Endodermal cell (in vitro differentiated cells): ENCODE data around the gene SLC5A11. TPM values are rescaled to one million over a fixed set of nuclear protein-coding genes. Genes with fewer than 3 reads are reported as not detected.

Experiments used
- DNase-seq: peaks from one replicate; pipeline ENCODE4 v3.0.0-alpha.2; 2017
- H3K27ac ChIP-seq: 2 replicates; pipeline ENCODE4 v1.5.1; 2013; ENCODE audit warnings: mild to moderate bottlenecking, low read depth, low read length, moderate library complexity
- H3K27me3 ChIP-seq: 2 replicates; pipeline ENCODE4 v1.6.1; 2013; ENCODE audit warnings: mild to moderate bottlenecking, low read length, moderate library complexity; ENCODE audit not compliant: insufficient read depth, control insufficient read depth, poor library complexity, severe bottlenecking
- H3K36me3 ChIP-seq: 2 replicates; pipeline ENCODE4 v1.7.0; 2013; ENCODE audit warnings: mild to moderate bottlenecking, low read length, moderate library complexity; ENCODE audit not compliant: control insufficient read depth, insufficient read depth
- H3K4me1 ChIP-seq: one replicate; pipeline ENCODE4 v1.7.0; 2013; ENCODE audit warnings: low read length; ENCODE audit not compliant: control insufficient read depth, insufficient read depth
- H3K4me3 ChIP-seq: 2 replicates; pipeline ENCODE4 v1.5.1; 2013; ENCODE audit warnings: mild to moderate bottlenecking, low read length, moderate library complexity
- H3K9ac ChIP-seq: 2 replicates; pipeline ENCODE4 v1.6.1; 2013; ENCODE audit warnings: mild to moderate bottlenecking, low read length, moderate library complexity; ENCODE audit not compliant: poor library complexity, severe bottlenecking; ENCODE audit errors: extremely low read depth
- H3K9me3 ChIP-seq: 2 replicates; pipeline ENCODE4 v1.6.1; 2013; ENCODE audit warnings: mild to moderate bottlenecking, low read length, moderate library complexity; ENCODE audit not compliant: control insufficient read depth
- H3K27ac Mint-ChIP-seq: 2 replicates; pipeline ENCODE4 v1.8.0; 2020; ENCODE audit warnings: mixed read lengths
- H3K27me3 Mint-ChIP-seq: 2 replicates; pipeline ENCODE4 v1.8.0; 2021; ENCODE audit warnings: mild to moderate bottlenecking, mixed read lengths; ENCODE audit not compliant: insufficient read depth
- H3K36me3 Mint-ChIP-seq: 2 replicates; pipeline ENCODE4 v1.8.0; 2020; ENCODE audit warnings: low read depth, mixed read lengths
- H3K4me1 Mint-ChIP-seq: 2 replicates; pipeline ENCODE4 v1.8.0; 2020; ENCODE audit warnings: mixed read lengths
- H3K4me3 Mint-ChIP-seq: 2 replicates; pipeline ENCODE4 v1.8.0; 2020; ENCODE audit warnings: mild to moderate bottlenecking, moderate library complexity, mixed read lengths
- H3K9me3 Mint-ChIP-seq: 2 replicates; pipeline ENCODE4 v1.8.0; 2020; ENCODE audit warnings: mild to moderate bottlenecking, mixed read lengths
- CTCF ChIP-seq: fragments of 200-600 bp; sonication (generic); conservative IDR thresholded peaks from 2 replicates; pipeline ENCODE4 v1.5.0; 2021; ENCODE audit warnings: antibody characterized with exemption, mild to moderate bottlenecking
- WGBS, 2 experiments: methylation state at CpG; one replicate each; pipeline versions ENCODE4 v1.1.5 to v1.1.7; 2013; ENCODE audit warnings: missing lambda C conversion rate in 2 of 2, mixed read lengths in 1 of 2; ENCODE audit not compliant: insufficient coverage in 1 of 2, insufficient read length in 1 of 2; 5-methylcytosine and 5-hydroxymethylcytosine counted together
- total RNA-seq, 2 donors: library from RNA; stranded (reverse); fragmentation: NEBNext Ultra II Directional in 1 of 2; extraction: Animal tissue kit (Norgen Biotek cat#: 25700) in 1 of 2; gene quantifications; 2 replicates in 1 of 2; 3 replicates in 1 of 2; pipeline ENCODE4 v1.2.1, GENCODE V29; 2021

SLC5A11 gene
- total RNA-seq, 2 donors from 2014 or later: 0.29 TPM; not detected in 1

DNA sequence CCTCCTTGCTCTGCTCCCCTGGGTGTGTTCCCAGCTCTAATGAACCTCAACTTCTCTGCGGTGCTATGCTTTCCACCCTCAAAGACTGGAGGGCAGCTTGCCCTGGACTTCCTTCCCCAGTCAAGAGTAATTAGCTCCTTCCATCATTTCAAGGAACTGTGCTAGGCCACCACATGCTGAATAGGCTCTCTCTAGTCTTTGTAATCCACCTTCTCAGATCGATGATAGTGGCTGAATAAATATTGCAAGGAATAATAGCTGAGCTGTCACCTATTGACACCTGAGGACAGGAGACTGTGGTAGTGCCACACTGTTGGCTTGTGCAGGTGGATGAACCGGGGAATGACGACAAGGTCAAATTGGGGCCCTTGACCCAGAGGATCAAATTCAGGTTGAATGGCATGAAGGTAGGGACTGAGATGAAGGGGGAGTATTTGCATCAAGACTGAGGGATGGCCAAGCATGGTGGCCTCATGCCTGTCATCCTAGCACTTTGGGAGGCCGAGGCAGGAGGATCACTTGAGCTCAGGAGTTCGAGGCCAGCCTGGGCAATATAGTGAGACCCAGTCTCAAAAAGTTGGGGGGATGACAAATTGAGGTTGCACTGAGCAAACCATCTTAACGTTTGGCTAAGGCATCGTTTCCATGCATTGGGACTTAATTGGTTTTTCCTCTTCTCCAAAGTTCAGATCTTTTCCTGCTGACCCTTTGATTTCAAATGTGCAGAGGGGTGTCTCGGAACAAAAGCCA, 18.8 kb upstream of the SLC5A11 start:
- Mint-ChIP-seq H3K4me1 (peaks cover 10% of the 10 kb centered on the region), H3K4me3 (no peak overlapping the region), H3K9me3 (no peaks in the 10 kb centered on the region)

DNA sequence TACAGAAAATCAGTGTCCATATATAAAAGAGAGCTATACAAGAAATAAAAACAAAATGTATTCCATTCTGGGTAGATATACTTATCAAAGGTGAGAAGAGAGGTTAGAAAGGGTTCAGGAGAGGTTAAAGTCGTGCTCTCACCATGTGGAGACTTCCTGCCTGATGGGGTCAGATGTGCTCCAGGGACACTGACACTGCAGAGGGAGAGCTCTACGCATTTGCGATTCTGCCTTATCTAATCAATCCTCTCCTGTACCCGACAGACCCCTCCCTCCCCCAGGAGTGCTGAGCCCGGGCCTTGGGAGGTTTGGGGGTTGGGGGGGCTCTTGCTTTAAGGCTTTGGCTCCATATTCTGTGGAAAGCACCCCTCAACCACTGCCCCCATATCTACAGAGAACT, 16.6 kb upstream of the SLC5A11 start:
- no peak overlapping the region for H3K4me3 ChIP-seq
- TF ChIP-seq CTCF: no peak
- H3K27me3 ChIP-seq: no peaks in the 10 kb centered on the region
- Mint-ChIP-seq H3K9me3 (no peaks in the 10 kb centered on the region), H3K36me3 (peaks cover 36% of the 10 kb centered on the region), H3K27me3 (no peaks in the 10 kb centered on the region), H3K4me3 (no peak overlapping the region), H3K27ac (no peak overlapping the region), H3K4me1 (peaks cover 10% of the 10 kb centered on the region)
- H3K4me1 ChIP-seq: no peaks in the 10 kb centered on the region
- WGBS, 2 experiments: 74 to 100% methylated on average over 1 of the region's 5 CpGs
- H3K9me3 ChIP-seq: no peaks in the 10 kb centered on the region
- peak; percentile 49 for DNase-seq
- no peak overlapping the region for H3K9ac ChIP-seq
- no peak overlapping the region for H3K27ac ChIP-seq
- peaks cover 36% of the 10 kb centered on the region for H3K36me3 ChIP-seq

More for the DNA sequence above, 18.8 kb upstream of the SLC5A11 start:
- TF ChIP-seq CTCF: no peak
- H3K9me3 ChIP-seq: no peaks in the 10 kb centered on the region
- Mint-ChIP-seq H3K27ac (no peak overlapping the region), H3K36me3 (peaks cover 54% of the 10 kb centered on the region), H3K27me3 (no peaks in the 10 kb centered on the region)
- H3K36me3 ChIP-seq: peaks cover 56% of the 10 kb centered on the region
- H3K4me3 ChIP-seq: no peak overlapping the region
- no peaks in the 10 kb centered on the region for H3K27me3 ChIP-seq
- no peak overlapping the region for H3K27ac ChIP-seq
- peak; percentile 26 for DNase-seq
- H3K4me1 ChIP-seq: no peaks in the 10 kb centered on the region
- H3K9ac ChIP-seq: no peak overlapping the region
- 94 to 97% methylated on average over 8 to 9 of the region's 9 CpGs for WGBS, 2 experiments

DNA sequence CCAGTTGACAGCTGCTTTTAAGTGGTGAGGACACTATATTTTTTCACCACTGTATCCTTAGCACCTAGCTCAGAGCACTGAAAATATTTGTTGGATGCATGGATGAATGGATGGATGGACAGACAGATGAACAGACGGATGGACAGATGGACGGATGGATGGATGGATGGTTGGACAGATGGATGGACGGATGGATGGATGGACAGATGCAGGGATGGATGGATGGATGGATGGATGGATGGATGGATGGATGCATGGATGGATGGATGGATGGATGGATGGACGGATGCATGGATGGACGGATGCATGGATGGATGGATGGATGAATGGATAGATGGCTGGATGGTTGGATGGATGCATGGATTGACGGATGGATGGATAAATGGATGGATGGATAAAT, 12.4 kb upstream of the SLC5A11 start:
- no peak overlapping the region for H3K4me3 Mint-ChIP-seq
- H3K4me1 ChIP-seq: no peaks in the 10 kb centered on the region
- no peaks in the 10 kb centered on the region for H3K36me3 ChIP-seq
- no peak for DNase-seq
- peaks cover under 1% of the 10 kb centered on the region for H3K36me3 Mint-ChIP-seq
- H3K27me3 ChIP-seq: no peaks in the 10 kb centered on the region
- no peak overlapping the region for H3K27ac ChIP-seq
- no peak overlapping the region for H3K4me3 ChIP-seq
- TF ChIP-seq CTCF: no peak
- H3K9ac ChIP-seq: no peak overlapping the region
- no peaks in the 10 kb centered on the region for H3K27me3 Mint-ChIP-seq
- H3K9me3 Mint-ChIP-seq: no peaks in the 10 kb centered on the region
- H3K4me1 Mint-ChIP-seq: peaks cover 9% of the 10 kb centered on the region
- no peaks in the 10 kb centered on the region for H3K9me3 ChIP-seq
- no peak overlapping the region for H3K27ac Mint-ChIP-seq
- 79 to 81% methylated on average over 3 to 6 of the region's 6 CpGs for WGBS, 2 experiments
